Neural cell (in vitro differentiated cells): Measurements from ENCODE around the gene DNMBP. TPM values are rescaled to one million over a fixed set of nuclear protein-coding genes. Genes with fewer than 3 reads are reported as not detected.

Source experiments
- H2AFZ ChIP-seq: fragments of 200-600, 300-800 bp; sonication (generic), shearing (Covaris generic); 2 replicates; pipeline ENCODE4 v1.6.0; 2014; ENCODE audit warnings: low read depth, mild to moderate bottlenecking, antibody characterized with exemption, low read length, moderate library complexity
- H3F3A ChIP-seq: fragments of 200-600 bp; shearing (Covaris generic); 2 replicates; pipeline ENCODE4 v1.6.1; 2016; ENCODE audit warnings: mild to moderate bottlenecking, moderate library complexity, mixed read lengths, antibody characterized with exemption, low read length; ENCODE audit not compliant: insufficient read depth, poor library complexity, severe bottlenecking
- H3K27ac ChIP-seq: fragments of 200-600, 300-800 bp; sonication (generic), shearing (Covaris generic); 2 replicates; pipeline ENCODE4 v1.5.1; 2014; ENCODE audit warnings: mild to moderate bottlenecking, low read length, moderate library complexity
- H3K27me3 ChIP-seq: fragments of 300-800, 200-600 bp; sonication (generic), shearing (Covaris generic); 2 replicates; pipeline ENCODE4 v1.6.0; 2014; ENCODE audit warnings: mild to moderate bottlenecking, low read depth, low read length, moderate library complexity; ENCODE audit not compliant: insufficient read depth
- H3K36me3 ChIP-seq: fragments of 300-800, 200-600 bp; sonication (generic), shearing (Covaris generic); 2 replicates; pipeline ENCODE4 v1.5.1; 2014; ENCODE audit warnings: mild to moderate bottlenecking, antibody characterized with exemption, low read length, moderate library complexity; ENCODE audit not compliant: insufficient read depth
- H3K4me2 ChIP-seq: fragments of 300-800, 200-600 bp; sonication (generic), shearing (Covaris generic); 2 replicates; pipeline ENCODE4 v1.6.0; 2014; ENCODE audit warnings: mild to moderate bottlenecking, low read length
- H3K4me3 ChIP-seq: fragments of 300-800, 200-600 bp; sonication (generic), shearing (Covaris generic); 2 replicates; pipeline ENCODE4 v1.5.1; 2014; ENCODE audit warnings: mild to moderate bottlenecking, low read length, moderate library complexity
- H3K79me2 ChIP-seq: fragments of 200-600 bp; shearing (Covaris generic); replicated peaks from 2 replicates; pipeline ENCODE4 v1.6.0; 2014; ENCODE audit warnings: mild to moderate bottlenecking, low read length, moderate library complexity; ENCODE audit not compliant: insufficient read depth
- H3K9ac ChIP-seq: fragments of 300-800, 200-600 bp; sonication (generic), shearing (Covaris generic); 2 replicates; pipeline ENCODE4 v1.6.1; 2016; ENCODE audit warnings: mild to moderate bottlenecking, low read length, mixed read lengths
- H3K9me2 ChIP-seq: fragments of 200-600 bp; shearing (Covaris generic); 2 replicates; pipeline ENCODE4 v1.6.1; 2016; ENCODE audit warnings: mild to moderate bottlenecking, low read length, mixed read lengths; ENCODE audit not compliant: insufficient read depth
- H3K9me3 ChIP-seq: fragments of 200-600, 300-800 bp; sonication (generic), shearing (Covaris generic); 2 replicates; pipeline ENCODE4 v1.6.1; 2016; ENCODE audit warnings: mild to moderate bottlenecking, mixed run types, low read length, moderate library complexity, mixed read lengths
- H4K20me1 ChIP-seq: fragments of 200-600 bp; shearing (Covaris generic); 2 replicates; pipeline ENCODE4 v1.6.1; 2016; ENCODE audit warnings: mild to moderate bottlenecking, mixed run types; ENCODE audit not compliant: insufficient read depth
- EP300 ChIP-seq: fragments of 450-650 bp; conservative IDR thresholded peaks from 2 replicates; pipeline ENCODE4 v1.6.1; 2014; ENCODE audit warnings: antibody characterized with exemption, mild to moderate bottlenecking, moderate library complexity; ENCODE audit not compliant: poor library complexity, severe bottlenecking
- EZH2 ChIP-seq: fragments of 200-600, 300-800 bp; shearing (Covaris generic), sonication (generic); IDR thresholded peaks from 2 replicates; pipeline ENCODE4 v1.6.1; 2014; ENCODE audit warnings: antibody characterized with exemption, low read length, borderline replicate concordance, mild to moderate bottlenecking; ENCODE audit not compliant: insufficient read depth, poor library complexity, severe bottlenecking
- MXI1 ChIP-seq: fragments of 450-650 bp; conservative IDR thresholded peaks from 2 replicates; pipeline ENCODE4 v1.6.1; 2014; ENCODE audit warnings: antibody characterized with exemption, mild to moderate bottlenecking; ENCODE audit not compliant: poor library complexity, severe bottlenecking
- POLR2AphosphoS5 ChIP-seq: IDR thresholded peaks from 2 replicates; pipeline ENCODE4 v1.6.1; 2012
- RAD21 ChIP-seq: fragments of 450-650 bp; conservative IDR thresholded peaks from 2 replicates; pipeline ENCODE4 v1.6.1; 2014; ENCODE audit warnings: antibody characterized with exemption, mild to moderate bottlenecking, moderate library complexity
- SMC3 ChIP-seq: fragments of 450-650 bp; conservative IDR thresholded peaks from 2 replicates; pipeline ENCODE4 v1.6.1; 2014; ENCODE audit warnings: antibody characterized with exemption, mild to moderate bottlenecking, moderate library complexity; ENCODE audit not compliant: poor library complexity
- TAF1 ChIP-seq: IDR thresholded peaks from 2 replicates; pipeline ENCODE4 v1.6.1; 2012; ENCODE audit warnings: low read depth
- polyA plus RNA-seq: library from polyadenylated mRNA; depleted of rRNA; stranded (reverse); fragments of >200 nt; gene quantifications from 2 replicates; pipeline ENCODE4 v1.2.3, GENCODE V29; 2014
- TF ChIP-seq, protein P1 (sequence below): IDR thresholded peaks from 2 replicates; pipeline ENCODE4 v1.6.1; 2012; ENCODE audit warnings: borderline replicate concordance
- TF ChIP-seq, protein P2 (sequence below): fragments of 450-650 bp; IDR thresholded peaks from 2 replicates; pipeline ENCODE4 v1.5.1; 2014; ENCODE audit warnings: antibody characterized with exemption, mild to moderate bottlenecking, moderate library complexity; ENCODE audit not compliant: poor library complexity, severe bottlenecking

DNMBP gene
- polyA plus RNA-seq, 1 donor from 2014 or later, result 2.3 TPM

DNA sequence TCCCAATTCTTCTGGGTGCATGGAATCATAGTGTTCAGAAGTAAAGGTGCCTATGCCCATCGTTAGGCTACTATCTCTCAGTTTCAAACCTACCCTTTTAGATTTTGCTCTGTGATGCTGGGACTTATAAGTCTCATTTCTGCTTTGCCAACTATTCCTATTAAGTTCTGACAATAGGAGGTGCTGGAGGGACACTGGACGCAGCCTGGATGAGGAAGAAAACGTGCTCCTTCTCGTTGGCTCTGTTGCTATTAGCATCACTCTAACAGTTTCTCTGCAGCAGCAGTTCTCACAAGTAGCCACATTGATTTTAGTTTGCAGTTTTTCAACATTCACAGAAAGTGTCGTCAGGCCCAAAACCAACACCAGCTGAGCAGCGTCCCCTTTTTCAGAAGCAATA, 154.9 kb downstream of the DNMBP start:
- no peak overlapping the region for H3K27ac ChIP-seq

DNA sequence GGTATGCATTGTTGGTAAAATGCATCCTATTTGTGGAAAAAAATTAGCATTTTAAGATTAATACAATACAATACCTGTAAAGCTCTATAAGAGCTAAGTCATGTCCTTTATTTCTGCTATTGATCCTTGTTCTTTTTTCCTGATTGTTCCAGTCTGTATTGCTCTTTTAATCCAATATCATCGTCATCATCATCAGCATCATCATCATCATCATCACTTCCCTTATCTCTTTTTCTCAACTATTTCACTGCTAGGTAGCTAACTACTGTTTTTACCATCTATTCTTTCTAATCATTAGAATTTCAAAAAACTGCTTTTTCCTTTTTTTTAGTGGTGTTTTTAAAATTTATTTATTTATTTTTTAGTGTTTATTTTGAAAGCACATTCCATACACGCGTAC, 156.1 kb downstream of the DNMBP start:
- no peak overlapping the region for H3K4me3 ChIP-seq
- H3K9me3 ChIP-seq, result no peaks in the 10 kb centered on the region
- H3K27ac ChIP-seq, result no peak overlapping the region
- no peak overlapping the region for H3K4me2 ChIP-seq
- H2AFZ ChIP-seq, result no peak overlapping the region
- no peaks in the 10 kb centered on the region for H3K27me3 ChIP-seq
- no peaks in the 10 kb centered on the region for H3K36me3 ChIP-seq
- H4K20me1 ChIP-seq, result no peaks in the 10 kb centered on the region
- no peaks in the 10 kb centered on the region for H3K9me2 ChIP-seq
- H3F3A ChIP-seq, result no peaks in the 10 kb centered on the region
- no peaks in the 10 kb centered on the region for H3K79me2 ChIP-seq
- no peak overlapping the region for H3K9ac ChIP-seq
- TF ChIP-seq TAF1, result no peak
- TF ChIP-seq EP300, result no peak
- TF ChIP-seq, protein P1, sequence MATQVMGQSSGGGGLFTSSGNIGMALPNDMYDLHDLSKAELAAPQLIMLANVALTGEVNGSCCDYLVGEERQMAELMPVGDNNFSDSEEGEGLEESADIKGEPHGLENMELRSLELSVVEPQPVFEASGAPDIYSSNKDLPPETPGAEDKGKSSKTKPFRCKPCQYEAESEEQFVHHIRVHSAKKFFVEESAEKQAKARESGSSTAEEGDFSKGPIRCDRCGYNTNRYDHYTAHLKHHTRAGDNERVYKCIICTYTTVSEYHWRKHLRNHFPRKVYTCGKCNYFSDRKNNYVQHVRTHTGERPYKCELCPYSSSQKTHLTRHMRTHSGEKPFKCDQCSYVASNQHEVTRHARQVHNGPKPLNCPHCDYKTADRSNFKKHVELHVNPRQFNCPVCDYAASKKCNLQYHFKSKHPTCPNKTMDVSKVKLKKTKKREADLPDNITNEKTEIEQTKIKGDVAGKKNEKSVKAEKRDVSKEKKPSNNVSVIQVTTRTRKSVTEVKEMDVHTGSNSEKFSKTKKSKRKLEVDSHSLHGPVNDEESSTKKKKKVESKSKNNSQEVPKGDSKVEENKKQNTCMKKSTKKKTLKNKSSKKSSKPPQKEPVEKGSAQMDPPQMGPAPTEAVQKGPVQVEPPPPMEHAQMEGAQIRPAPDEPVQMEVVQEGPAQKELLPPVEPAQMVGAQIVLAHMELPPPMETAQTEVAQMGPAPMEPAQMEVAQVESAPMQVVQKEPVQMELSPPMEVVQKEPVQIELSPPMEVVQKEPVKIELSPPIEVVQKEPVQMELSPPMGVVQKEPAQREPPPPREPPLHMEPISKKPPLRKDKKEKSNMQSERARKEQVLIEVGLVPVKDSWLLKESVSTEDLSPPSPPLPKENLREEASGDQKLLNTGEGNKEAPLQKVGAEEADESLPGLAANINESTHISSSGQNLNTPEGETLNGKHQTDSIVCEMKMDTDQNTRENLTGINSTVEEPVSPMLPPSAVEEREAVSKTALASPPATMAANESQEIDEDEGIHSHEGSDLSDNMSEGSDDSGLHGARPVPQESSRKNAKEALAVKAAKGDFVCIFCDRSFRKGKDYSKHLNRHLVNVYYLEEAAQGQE, result no peak
- TF ChIP-seq SMC3, result no peak
- no peak for TF ChIP-seq POLR2AphosphoS5
- no peak for TF ChIP-seq MXI1
- TF ChIP-seq RAD21, result no peak
- TF ChIP-seq EZH2, result no peak
- TF ChIP-seq, protein P2, sequence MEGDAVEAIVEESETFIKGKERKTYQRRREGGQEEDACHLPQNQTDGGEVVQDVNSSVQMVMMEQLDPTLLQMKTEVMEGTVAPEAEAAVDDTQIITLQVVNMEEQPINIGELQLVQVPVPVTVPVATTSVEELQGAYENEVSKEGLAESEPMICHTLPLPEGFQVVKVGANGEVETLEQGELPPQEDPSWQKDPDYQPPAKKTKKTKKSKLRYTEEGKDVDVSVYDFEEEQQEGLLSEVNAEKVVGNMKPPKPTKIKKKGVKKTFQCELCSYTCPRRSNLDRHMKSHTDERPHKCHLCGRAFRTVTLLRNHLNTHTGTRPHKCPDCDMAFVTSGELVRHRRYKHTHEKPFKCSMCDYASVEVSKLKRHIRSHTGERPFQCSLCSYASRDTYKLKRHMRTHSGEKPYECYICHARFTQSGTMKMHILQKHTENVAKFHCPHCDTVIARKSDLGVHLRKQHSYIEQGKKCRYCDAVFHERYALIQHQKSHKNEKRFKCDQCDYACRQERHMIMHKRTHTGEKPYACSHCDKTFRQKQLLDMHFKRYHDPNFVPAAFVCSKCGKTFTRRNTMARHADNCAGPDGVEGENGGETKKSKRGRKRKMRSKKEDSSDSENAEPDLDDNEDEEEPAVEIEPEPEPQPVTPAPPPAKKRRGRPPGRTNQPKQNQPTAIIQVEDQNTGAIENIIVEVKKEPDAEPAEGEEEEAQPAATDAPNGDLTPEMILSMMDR, result no peak

More for the DNA sequence above, 154.9 kb downstream of the DNMBP start:
- Histone ChIP-seq H3K9me3 (no peaks in the 10 kb centered on the region), H3K27me3 (no peaks in the 10 kb centered on the region), H4K20me1 (no peaks in the 10 kb centered on the region), H3K9me2 (no peaks in the 10 kb centered on the region), H2AFZ (no peak overlapping the region), H3K4me3 (no peak overlapping the region), H3K79me2 (no peaks in the 10 kb centered on the region), H3K9ac (no peak overlapping the region), H3K36me3 (no peaks in the 10 kb centered on the region), H3K4me2 (no peak overlapping the region), H3F3A (no peaks in the 10 kb centered on the region)
- TF ChIP-seq, protein P2, result peak; percentile 33
- TF ChIP-seq RAD21 (peak; percentile 34), EZH2 (no peak)
